RPMI7951 (cell line): ENCODE measurements around the gene ADGRV1. TPM values are rescaled to one million over a fixed set of nuclear protein-coding genes. Genes with fewer than 3 reads are reported as not detected.
"Not testable (repeated sequence)": the region's sequence is repeated elsewhere in the genome, so short reads cannot be mapped to it uniquely, and the experiment has no call there.

Experiments
- DNase-seq: peaks from one replicate; pipeline ENCODE4 v3.0.0-alpha.2; 2012; ENCODE audit warnings: low read depth
- total RNA-seq: library from RNA; depleted of rRNA; stranded (reverse); fragments of >200 nt; shearing (Covaris generic); gene quantifications from 2 replicates; pipeline ENCODE4 v1.2.3, GENCODE V29; 2014

Gene ADGRV1
- total RNA-seq, 1 experiment from 2014 or later: 0.84 TPM

DNA sequence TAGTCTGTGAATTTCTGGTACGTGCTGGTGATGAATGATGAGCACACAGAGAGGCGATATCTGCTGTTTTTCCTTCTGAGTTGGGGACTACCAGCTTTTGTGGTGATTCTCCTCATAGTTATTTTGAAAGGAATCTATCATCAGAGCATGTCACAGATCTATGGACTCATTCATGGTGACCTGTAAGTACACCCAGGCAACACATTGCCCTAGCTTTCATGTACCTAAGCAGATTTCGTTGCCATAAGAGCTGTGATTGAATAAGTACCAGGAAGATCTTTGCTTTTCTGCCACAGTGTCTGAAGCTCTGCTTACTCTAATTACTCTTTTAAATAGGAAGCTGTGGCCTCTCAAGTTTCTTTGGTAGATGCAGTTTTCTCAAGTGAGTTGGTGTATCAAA lies 426.7 kb downstream of the ADGRV1 start:
- no peak for DNase-seq

GRCh38 chr5:90987726-90988125 lies 429.1 kb downstream of the ADGRV1 start:
- DNase-seq: no peak

- no peak for DNase-seq
Measured at GRCh38 chr5:90991201-90991600, 432.6 kb downstream of the ADGRV1 start.

GRCh38 chr5:90994796-90995195 lies 436.2 kb downstream of the ADGRV1 start:
- no peak for DNase-seq

GRCh38 chr5:90996089-90996488 lies 437.5 kb downstream of the ADGRV1 start:
- DNase-seq: no peak

- DNase-seq: no peak
Measured at GRCh38 chr5:90997082-90997481, 438.5 kb downstream of the ADGRV1 start.

- no peak for DNase-seq
Measured at GRCh38 chr5:91000743-91001142, 442.1 kb downstream of the ADGRV1 start.

GRCh38 chr5:91006713-91007112 lies 448.1 kb downstream of the ADGRV1 start:
- no peak for DNase-seq

GRCh38 chr5:91007251-91007650 lies 448.7 kb downstream of the ADGRV1 start:
- DNase-seq: no peak

DNA sequence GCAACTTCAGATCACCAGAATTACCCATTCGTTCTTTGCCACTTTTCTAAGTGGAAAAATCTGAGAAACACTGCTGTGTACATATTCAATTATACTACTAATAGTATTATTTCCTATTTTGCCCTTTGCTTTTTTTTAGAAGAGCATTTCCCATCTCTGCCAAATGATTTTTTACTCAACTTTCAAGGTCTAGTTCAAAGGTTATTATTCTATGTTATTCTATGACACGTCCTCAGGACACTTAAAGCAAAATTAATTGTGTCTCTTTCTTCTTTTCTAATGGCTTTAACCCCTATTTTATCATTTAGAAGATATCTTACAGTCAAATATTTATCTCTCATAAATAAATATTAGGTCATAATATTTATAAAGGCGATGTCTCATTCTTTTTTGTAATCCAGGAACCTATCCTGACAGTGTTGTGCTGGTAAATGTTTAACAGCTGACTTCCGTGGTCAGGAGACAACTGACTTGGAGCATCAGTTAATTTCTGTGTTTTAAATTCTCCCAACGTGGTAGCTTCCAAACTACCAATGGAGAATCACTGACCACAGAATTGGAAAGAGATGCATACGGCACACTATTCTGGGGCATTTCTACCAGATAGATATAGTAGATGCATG lies 449.3 kb downstream of the ADGRV1 start:
- DNase-seq: no peak

- DNase-seq: no peak
Measured at GRCh38 chr5:91010090-91010489, 451.5 kb downstream of the ADGRV1 start.

DNA sequence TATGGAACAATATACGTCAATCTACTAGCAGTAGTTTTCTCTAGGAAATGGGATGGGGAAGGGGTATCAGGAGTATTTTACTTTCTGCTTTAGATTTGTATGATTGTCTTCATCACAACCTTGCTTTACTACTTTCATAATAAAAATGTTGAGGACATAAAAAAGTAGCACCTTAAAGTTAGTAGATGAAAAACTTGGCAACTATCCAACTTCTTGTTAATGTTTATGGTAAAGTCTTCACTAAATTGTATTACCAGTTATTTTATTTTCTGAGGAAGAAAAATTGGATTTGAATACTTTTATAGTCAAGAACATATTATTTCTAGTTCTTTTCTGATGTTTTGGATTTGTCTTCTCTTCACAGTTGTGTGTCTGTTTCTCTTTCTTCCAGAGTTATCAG lies 452.4 kb downstream of the ADGRV1 start:
- no peak for DNase-seq

GRCh38 chr5:91012867-91013266 lies 454.3 kb downstream of the ADGRV1 start:
- DNase-seq: not testable (repeated sequence)

GRCh38 chr5:91016322-91016721 lies 457.7 kb downstream of the ADGRV1 start:
- DNase-seq: no peak

GRCh38 chr5:91016954-91017700 lies 458.5 kb downstream of the ADGRV1 start:
- DNase-seq: no peak

- no peak for DNase-seq
Measured at GRCh38 chr5:91018200-91018599, 459.6 kb downstream of the ADGRV1 start.

GRCh38 chr5:91018712-91019371 lies 460.2 kb downstream of the ADGRV1 start:
- DNase-seq: no peak

- no peak for DNase-seq
Measured at GRCh38 chr5:91020065-91020800, 461.6 kb downstream of the ADGRV1 start.

DNA sequence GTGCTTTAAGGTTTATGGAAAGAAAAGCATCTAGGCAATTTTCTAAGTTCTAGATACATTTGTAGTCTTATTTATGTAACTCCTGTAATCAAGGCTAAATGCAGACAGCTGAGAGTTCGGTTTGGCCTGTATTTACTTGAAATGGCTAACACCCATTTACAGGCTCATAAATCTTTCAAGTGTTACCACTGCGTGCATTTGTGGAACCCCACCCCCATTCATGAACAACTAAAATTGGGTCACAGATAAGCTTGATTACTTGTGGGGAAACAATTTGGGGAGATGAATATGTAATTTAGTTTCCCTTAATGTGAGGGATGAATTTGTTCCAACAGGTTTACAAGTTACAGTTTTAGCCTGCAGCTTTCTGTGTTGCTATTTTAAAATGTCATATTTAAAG lies 463.9 kb downstream of the ADGRV1 start:
- no peak for DNase-seq

DNA sequence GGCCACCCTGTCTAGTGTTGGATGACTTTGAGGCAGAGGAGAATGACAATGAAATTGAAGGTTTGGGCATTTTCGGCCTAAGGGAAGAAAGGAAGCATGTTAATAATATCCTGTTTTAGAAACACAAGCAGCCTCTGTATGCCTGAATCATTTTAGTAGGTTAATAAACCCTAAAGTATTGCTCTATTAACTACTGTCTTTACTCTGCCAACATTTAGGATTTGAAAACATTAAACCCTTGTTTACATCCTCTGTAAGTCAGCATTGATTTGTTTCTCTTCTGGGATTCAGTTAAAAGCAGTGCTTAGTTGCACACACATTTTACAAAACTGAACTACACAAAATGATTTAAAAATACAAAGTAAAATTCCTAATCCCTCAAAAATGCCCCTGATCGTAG lies 465.6 kb downstream of the ADGRV1 start:
- DNase-seq: no peak

DNA sequence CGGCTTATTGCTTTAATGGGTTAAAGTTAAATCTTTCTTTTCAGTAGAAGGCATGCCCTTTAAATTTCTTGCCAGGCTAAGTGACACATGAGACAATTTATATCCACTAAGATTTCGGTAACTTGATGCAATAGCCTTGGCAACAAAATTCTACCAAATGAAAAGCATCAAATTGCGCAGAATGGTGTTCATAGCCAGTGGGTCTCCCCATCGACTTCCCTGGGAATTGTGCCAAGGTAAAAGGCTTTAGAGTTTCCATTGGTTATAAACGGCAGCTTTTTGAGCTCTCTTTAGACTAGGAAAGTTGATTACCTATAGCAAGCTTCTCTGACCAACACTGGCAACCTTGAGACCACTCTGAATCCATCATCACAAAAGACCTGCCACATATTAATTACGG lies 466.1 kb downstream of the ADGRV1 start:
- DNase-seq: no peak

- DNase-seq: no peak
Measured at GRCh38 chr5:91025449-91025848, 466.9 kb downstream of the ADGRV1 start.
